Sigmoid colon (tissue), 4 donors: ENCODE data around the gene LOXL3.

ENCODE experiments used
- POLR2A ChIP-seq, 2 donors: fragments of 450-650 bp; IDR thresholded peaks; one replicate each; pipeline ENCODE4 v1.6.1; 2016; ENCODE audit warnings: antibody characterized with exemption in 2 of 2, mild to moderate bottlenecking in 2 of 2, moderate library complexity in 2 of 2
- POLR2AphosphoS5 ChIP-seq, 4 donors: sonication (generic); formaldehyde crosslinking; IDR thresholded peaks; one replicate each; pipeline ENCODE4 v1.6.1; 2017; ENCODE audit warnings: antibody characterized with exemption in 4 of 4
- TF ChIP-seq, protein P1 (sequence below), 4 experiments: fragments of 450-650 bp in 3 of 4; fragments of 200-600 bp in 1 of 4; IDR thresholded peaks; one replicate each; pipeline ENCODE4 v1.5.1; 2016 to 2019; ENCODE audit warnings: antibody characterized with exemption in 4 of 4, mild to moderate bottlenecking in 3 of 4, moderate library complexity in 2 of 4

DNA sequence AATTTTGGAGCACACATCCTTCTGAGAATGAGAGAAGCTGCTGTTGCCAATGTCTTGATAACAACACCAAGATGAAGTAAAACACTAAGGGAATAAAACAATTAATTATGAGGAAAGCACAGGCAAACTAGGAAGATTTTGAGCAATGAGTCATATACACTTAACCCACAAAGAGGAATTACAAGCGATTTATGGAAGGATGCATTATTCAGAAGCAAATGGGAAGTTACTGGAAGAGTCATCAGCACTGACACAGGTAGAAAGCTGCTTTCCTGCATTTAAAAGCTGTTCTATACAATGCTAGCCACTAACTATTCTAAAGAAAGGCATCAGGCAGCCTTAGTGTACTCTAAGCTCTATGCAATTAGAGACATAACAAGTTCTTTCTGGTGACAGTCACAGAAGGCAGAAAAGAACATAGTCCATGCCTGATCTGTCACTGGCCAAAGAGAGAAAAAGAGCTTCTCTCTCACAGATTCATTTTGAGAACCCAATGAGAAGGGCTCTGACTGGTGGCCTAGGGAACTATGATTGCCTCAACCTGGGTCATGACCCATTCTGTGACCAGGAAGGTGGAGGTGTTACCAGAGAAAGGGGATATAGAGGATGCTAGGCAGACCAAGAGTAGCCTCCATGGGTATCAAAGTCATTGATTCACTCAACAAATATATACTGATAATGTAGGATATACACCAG, 49.0 kb upstream of the LOXL3 start:
- TF ChIP-seq, protein P1, sequence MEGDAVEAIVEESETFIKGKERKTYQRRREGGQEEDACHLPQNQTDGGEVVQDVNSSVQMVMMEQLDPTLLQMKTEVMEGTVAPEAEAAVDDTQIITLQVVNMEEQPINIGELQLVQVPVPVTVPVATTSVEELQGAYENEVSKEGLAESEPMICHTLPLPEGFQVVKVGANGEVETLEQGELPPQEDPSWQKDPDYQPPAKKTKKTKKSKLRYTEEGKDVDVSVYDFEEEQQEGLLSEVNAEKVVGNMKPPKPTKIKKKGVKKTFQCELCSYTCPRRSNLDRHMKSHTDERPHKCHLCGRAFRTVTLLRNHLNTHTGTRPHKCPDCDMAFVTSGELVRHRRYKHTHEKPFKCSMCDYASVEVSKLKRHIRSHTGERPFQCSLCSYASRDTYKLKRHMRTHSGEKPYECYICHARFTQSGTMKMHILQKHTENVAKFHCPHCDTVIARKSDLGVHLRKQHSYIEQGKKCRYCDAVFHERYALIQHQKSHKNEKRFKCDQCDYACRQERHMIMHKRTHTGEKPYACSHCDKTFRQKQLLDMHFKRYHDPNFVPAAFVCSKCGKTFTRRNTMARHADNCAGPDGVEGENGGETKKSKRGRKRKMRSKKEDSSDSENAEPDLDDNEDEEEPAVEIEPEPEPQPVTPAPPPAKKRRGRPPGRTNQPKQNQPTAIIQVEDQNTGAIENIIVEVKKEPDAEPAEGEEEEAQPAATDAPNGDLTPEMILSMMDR (IDR thresholded peaks at IDR 0.05): no peak
- TF ChIP-seq POLR2A (IDR thresholded peaks at IDR 0.05) (no peak), POLR2AphosphoS5 (IDR thresholded peaks at IDR 0.05) (no peak)
